Astrocyte (in vitro differentiated cells and primary cell): Measurements from ENCODE around the gene LBX1. TPM values are rescaled to one million over a fixed set of nuclear protein-coding genes. Genes with fewer than 3 reads are reported as not detected.
A peak's percentile ranks its signal among the peaks of the same experiment; 100 is the strongest.

Source experiments
- DNase-seq: peaks from one replicate; pipeline ENCODE4 v3.0.0-alpha.2; 2010; ENCODE audit warnings: low read depth
- FAIRE-seq: peaks from 2 replicates; lab custom pipeline; 2011; peaks lifted over from hg19 to GRCh38; lab: Jason Lieb, UNC
- H2AFZ ChIP-seq: 2 replicates; pipeline ENCODE4 v1.6.0; 2012; ENCODE audit warnings: low read depth, low read length, inconsistent platforms
- H3K27ac ChIP-seq: 2 replicates; pipeline ENCODE4 v1.5.1; 2011; ENCODE audit warnings: low read depth, low read length, inconsistent platforms
- H3K27me3 ChIP-seq: 2 replicates; pipeline ENCODE4 v1.6.0; 2011; ENCODE audit warnings: low read length, inconsistent platforms; ENCODE audit not compliant: insufficient read depth
- H3K36me3 ChIP-seq: 2 replicates; pipeline ENCODE4 v1.5.1; 2011; ENCODE audit warnings: low read length, inconsistent platforms; ENCODE audit not compliant: insufficient read depth
- H3K4me1 ChIP-seq: 2 replicates; pipeline ENCODE4 v1.5.1; 2011; ENCODE audit warnings: low read length, inconsistent platforms; ENCODE audit not compliant: insufficient read depth
- H3K4me2 ChIP-seq: 2 replicates; pipeline ENCODE4 v1.6.0; 2012; ENCODE audit warnings: low read length, inconsistent platforms
- H3K4me3 ChIP-seq: 2 replicates; pipeline ENCODE4 v1.5.1; 2011; ENCODE audit warnings: low read depth, mild to moderate bottlenecking, low read length, inconsistent platforms; ENCODE audit not compliant: insufficient read depth
- H3K79me2 ChIP-seq: 2 replicates; pipeline ENCODE4 v1.6.0; 2012; ENCODE audit warnings: mild to moderate bottlenecking, low read length, inconsistent platforms; ENCODE audit not compliant: insufficient read depth
- H3K9ac ChIP-seq: 2 replicates; pipeline ENCODE4 v1.6.0; 2012; ENCODE audit warnings: mild to moderate bottlenecking, low read length, inconsistent platforms
- H3K9me3 ChIP-seq: 2 replicates; pipeline ENCODE4 v1.5.1; 2012; ENCODE audit warnings: low read depth, mild to moderate bottlenecking, low read length, inconsistent platforms; ENCODE audit not compliant: insufficient read depth
- H4K20me1 ChIP-seq: 2 replicates; pipeline ENCODE4 v1.6.0; 2012; ENCODE audit warnings: low read length, inconsistent platforms; ENCODE audit not compliant: insufficient read depth
- H3K27ac Mint-ChIP-seq: one replicate; pipeline ENCODE4 v1.8.0; 2021; ENCODE audit warnings: mild to moderate bottlenecking, mixed read lengths; ENCODE audit not compliant: unreplicated experiment
- H3K27me3 Mint-ChIP-seq: one replicate; pipeline ENCODE4 v1.8.0; 2021; ENCODE audit warnings: low read depth, mixed read lengths; ENCODE audit not compliant: unreplicated experiment
- H3K36me3 Mint-ChIP-seq: one replicate; pipeline ENCODE4 v1.8.0; 2021; ENCODE audit warnings: low read depth, mixed read lengths; ENCODE audit not compliant: unreplicated experiment
- H3K4me1 Mint-ChIP-seq: one replicate; pipeline ENCODE4 v1.8.0; 2021; ENCODE audit warnings: low read depth, mixed read lengths; ENCODE audit not compliant: unreplicated experiment
- H3K4me3 Mint-ChIP-seq: one replicate; pipeline ENCODE4 v1.8.0; 2021; ENCODE audit warnings: mild to moderate bottlenecking, moderate library complexity, mixed read lengths; ENCODE audit not compliant: unreplicated experiment
- H3K9me3 Mint-ChIP-seq: one replicate; pipeline ENCODE4 v1.8.0; 2021; ENCODE audit warnings: mild to moderate bottlenecking, mixed read lengths; ENCODE audit not compliant: unreplicated experiment
- EZH2 ChIP-seq: IDR thresholded peaks from 2 replicates; pipeline ENCODE4 v1.6.1; 2012; ENCODE audit warnings: mild to moderate bottlenecking, low read length, inconsistent platforms; ENCODE audit not compliant: insufficient read depth
- total RNA-seq: library from RNA; stranded (reverse); gene quantifications from 2 replicates; pipeline ENCODE4 v1.2.1, GENCODE V29; 2021
- TF ChIP-seq, protein P1 (sequence below): IDR thresholded peaks from 2 replicates; pipeline ENCODE4 v1.5.1; 2011; ENCODE audit warnings: low read depth, mild to moderate bottlenecking, inconsistent platforms, low read length, moderate library complexity; ENCODE audit not compliant: insufficient read depth

LBX1 gene
- total RNA-seq, 1 donor from 2014 or later = not detected

DNA sequence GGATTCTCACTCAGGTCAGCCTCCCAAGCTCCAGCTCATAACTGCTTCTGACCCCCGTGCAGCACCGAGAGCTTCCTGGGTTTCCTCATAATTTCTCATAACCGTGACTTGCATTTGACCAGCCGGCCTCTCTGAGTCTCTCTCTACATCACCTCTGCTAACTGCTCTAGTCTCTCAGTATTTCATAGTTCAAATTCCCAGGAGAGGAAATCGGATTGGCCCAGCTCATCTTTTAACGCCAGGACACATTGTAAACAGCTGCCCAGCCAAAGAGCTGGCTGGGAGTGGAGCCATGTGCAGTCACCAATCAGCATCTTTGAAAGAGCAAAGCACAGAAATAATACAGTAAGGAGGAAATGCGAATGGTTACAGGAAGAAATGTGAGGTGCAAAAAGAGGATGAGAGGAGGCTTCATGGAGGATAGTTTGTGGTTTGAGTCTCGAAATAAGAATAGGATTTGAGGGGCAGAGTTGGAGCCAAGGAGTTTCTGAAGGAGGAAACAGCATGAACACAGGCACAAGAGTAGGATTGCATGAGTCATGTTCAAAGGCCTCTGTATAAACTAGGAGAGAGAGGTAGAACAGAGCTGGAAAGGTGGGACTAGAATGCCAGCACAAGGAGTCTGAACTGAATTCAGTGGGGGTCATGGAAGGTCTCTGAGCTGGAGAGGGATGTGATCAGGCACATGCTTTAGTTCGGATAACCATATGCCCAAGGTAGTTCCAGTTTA, 15.2 kb upstream of the LBX1 start:
- Histone ChIP-seq H3K27ac (no peak overlapping the region), H3K79me2 (no peaks in the 10 kb centered on the region), H3K4me3 (no peak overlapping the region), H3K9me3 (no peaks in the 10 kb centered on the region), H4K20me1 (no peaks in the 10 kb centered on the region), H3K27me3 (peaks cover 68% of the 10 kb centered on the region), H3K9ac (no peak overlapping the region), H2AFZ (no peak overlapping the region), H3K4me1 (peaks cover 4% of the 10 kb centered on the region), H3K4me2 (no peak overlapping the region), H3K36me3 (no peaks in the 10 kb centered on the region)
- H3K27me3 Mint-ChIP-seq = peaks cover 72% of the 10 kb centered on the region
- DNase-seq (peak; percentile 18), FAIRE-seq (no peak)
- H3K4me3 Mint-ChIP-seq = no peak overlapping the region
- H3K27ac Mint-ChIP-seq = no peak overlapping the region
- H3K36me3 Mint-ChIP-seq = no peaks in the 10 kb centered on the region
- H3K4me1 Mint-ChIP-seq = peaks cover 7% of the 10 kb centered on the region
- H3K9me3 Mint-ChIP-seq = peaks cover 4% of the 10 kb centered on the region
- no peak for TF ChIP-seq EZH2
- TF ChIP-seq, protein P1, sequence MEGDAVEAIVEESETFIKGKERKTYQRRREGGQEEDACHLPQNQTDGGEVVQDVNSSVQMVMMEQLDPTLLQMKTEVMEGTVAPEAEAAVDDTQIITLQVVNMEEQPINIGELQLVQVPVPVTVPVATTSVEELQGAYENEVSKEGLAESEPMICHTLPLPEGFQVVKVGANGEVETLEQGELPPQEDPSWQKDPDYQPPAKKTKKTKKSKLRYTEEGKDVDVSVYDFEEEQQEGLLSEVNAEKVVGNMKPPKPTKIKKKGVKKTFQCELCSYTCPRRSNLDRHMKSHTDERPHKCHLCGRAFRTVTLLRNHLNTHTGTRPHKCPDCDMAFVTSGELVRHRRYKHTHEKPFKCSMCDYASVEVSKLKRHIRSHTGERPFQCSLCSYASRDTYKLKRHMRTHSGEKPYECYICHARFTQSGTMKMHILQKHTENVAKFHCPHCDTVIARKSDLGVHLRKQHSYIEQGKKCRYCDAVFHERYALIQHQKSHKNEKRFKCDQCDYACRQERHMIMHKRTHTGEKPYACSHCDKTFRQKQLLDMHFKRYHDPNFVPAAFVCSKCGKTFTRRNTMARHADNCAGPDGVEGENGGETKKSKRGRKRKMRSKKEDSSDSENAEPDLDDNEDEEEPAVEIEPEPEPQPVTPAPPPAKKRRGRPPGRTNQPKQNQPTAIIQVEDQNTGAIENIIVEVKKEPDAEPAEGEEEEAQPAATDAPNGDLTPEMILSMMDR = no peak

DNA sequence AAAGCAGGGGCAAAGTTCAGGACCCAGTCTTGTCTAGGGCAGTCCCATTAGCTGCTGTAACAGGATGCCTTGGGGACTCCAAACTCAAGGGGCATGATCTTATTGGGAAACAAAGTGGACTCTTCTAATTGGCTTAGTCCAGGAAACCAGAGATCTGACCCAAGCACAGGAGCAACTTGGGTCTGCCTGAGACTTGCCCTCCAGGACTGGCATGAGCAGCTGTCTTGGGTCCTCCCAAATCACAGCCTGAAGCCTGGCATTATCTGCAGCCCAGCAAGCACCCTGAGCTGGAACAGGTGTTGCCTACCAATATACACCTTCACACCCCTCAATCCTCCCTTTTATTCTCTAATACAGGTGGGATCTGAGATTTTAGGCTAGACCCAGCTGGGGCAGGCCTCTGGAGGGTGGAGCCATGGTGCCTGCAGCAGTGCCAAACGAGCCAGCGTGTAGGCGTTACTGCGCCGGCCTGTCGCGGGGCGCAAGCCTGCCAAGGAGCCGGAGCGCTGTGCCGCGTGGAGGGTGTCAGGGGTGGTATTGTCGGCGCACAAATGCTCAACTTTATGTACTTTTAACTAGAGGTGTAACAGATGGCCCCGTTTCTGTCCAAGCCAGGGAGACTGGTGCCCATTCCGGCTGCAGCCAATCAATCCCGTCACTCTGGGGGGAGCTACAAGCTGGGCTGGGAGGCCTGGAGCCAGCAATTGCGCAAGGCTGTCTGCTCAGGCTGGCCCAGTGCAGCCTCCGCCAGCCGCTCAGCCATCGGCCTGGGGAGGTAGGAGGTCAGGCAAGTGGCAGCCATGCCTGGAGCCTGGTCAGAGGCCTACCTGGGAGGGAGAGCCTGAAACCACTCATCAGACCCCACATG, 12.8 kb upstream of the LBX1 start:
- Mint-ChIP-seq H3K36me3 (no peaks in the 10 kb centered on the region), H3K4me3 (no peak overlapping the region), H3K9me3 (peaks cover 3% of the 10 kb centered on the region), H3K27me3 (peaks cover 76% of the 10 kb centered on the region), H3K4me1 (peaks cover 7% of the 10 kb centered on the region), H3K27ac (no peak overlapping the region)
- Histone ChIP-seq H3K4me1 (peaks cover 4% of the 10 kb centered on the region), H3K9ac (no peak overlapping the region), H3K27me3 (peaks cover 74% of the 10 kb centered on the region), H3K9me3 (no peaks in the 10 kb centered on the region), H2AFZ (no peak overlapping the region), H3K79me2 (no peaks in the 10 kb centered on the region), H3K36me3 (no peaks in the 10 kb centered on the region), H3K27ac (no peak overlapping the region), H3K4me2 (no peak overlapping the region), H3K4me3 (no peak overlapping the region), H4K20me1 (peaks cover 6% of the 10 kb centered on the region)
- DNase-seq (no peak), FAIRE-seq (no peak)
- TF ChIP-seq, protein P1 = no peak
- TF ChIP-seq EZH2 = no peak
